HepG2 (cell line): ENCODE results near the gene BATF2. TPM values are rescaled to one million over a fixed set of nuclear protein-coding genes. Genes with fewer than 3 reads are reported as not detected.

Experiments used
- AGO1 ChIP-seq: fragments of 200-400 bp; formaldehyde crosslinking; IDR thresholded peaks from 2 replicates; pipeline ENCODE4 v1.6.1; 2017; ENCODE audit warnings: mild to moderate bottlenecking, low read depth, low read length, moderate library complexity; ENCODE audit not compliant: poor library complexity, severe bottlenecking
- CBX1 ChIP-seq: IDR thresholded peaks from one replicate; pipeline ENCODE4 v1.6.1; 2016; ENCODE audit warnings: antibody characterized with exemption, low read depth
- FOXK2 ChIP-seq: fragments of 450-650 bp; IDR thresholded peaks from 2 replicates; pipeline ENCODE4 v1.6.1; 2016
- HOXA9 ChIP-seq: sonication (generic); formaldehyde crosslinking; IDR thresholded peaks from 2 replicates; pipeline ENCODE4 v1.8.1; 2022; ENCODE audit warnings: missing genetic modification reagents, mild to moderate bottlenecking, moderate library complexity, borderline replicate concordance
- KLF15 ChIP-seq: sonication (generic); formaldehyde crosslinking; IDR thresholded peaks from 2 replicates; pipeline ENCODE4 v1.8.1; 2023; ENCODE audit warnings: borderline replicate concordance, mild to moderate bottlenecking, inconsistent platforms, missing genetic modification reagents, mixed read lengths
- LCORL ChIP-seq, 2 experiments: fragments of 450-650 bp in 1 of 2; sonication (generic) in 1 of 2; formaldehyde crosslinking in 1 of 2; IDR thresholded peaks; 2 replicates each; pipeline versions ENCODE4 v1.5.0 to v1.6.1; 2017 to 2020; ENCODE audit warnings: antibody characterized with exemption in 1 of 2, missing genetic modification reagents in 1 of 2
- NCOR1 ChIP-seq: fragments of 200-600 bp; sonication (generic); IDR thresholded peaks from 2 replicates; pipeline ENCODE4 v1.7.0; 2017; ENCODE audit warnings: antibody characterized with exemption, low read length, borderline replicate concordance
- NFE2L1 ChIP-seq: sonication (generic); formaldehyde crosslinking; IDR thresholded peaks from 2 replicates; pipeline ENCODE4 v1.4.0; 2020; ENCODE audit warnings: missing genetic modification reagents, mild to moderate bottlenecking, borderline replicate concordance
- NR2F2 ChIP-seq: IDR thresholded peaks from 2 replicates; pipeline ENCODE4 v1.6.1; 2012; ENCODE audit warnings: low read depth, inconsistent platforms, borderline replicate concordance
- PAX8 ChIP-seq: sonication (generic); formaldehyde crosslinking; IDR thresholded peaks from 2 replicates; pipeline ENCODE4 v1.8.0; 2022; ENCODE audit warnings: mild to moderate bottlenecking, missing genetic modification reagents, borderline replicate concordance
- SMC3 ChIP-seq: IDR thresholded peaks from 2 replicates; pipeline ENCODE4 v1.6.1; 2011; ENCODE audit warnings: low read length, improper control_type of control experiment
- STAG1 ChIP-seq: sonication (generic); formaldehyde crosslinking; IDR thresholded peaks from 2 replicates; pipeline ENCODE4 v1.4.0; 2020; ENCODE audit warnings: missing genetic modification reagents
- TEAD3 ChIP-seq: optimal IDR thresholded peaks from 2 replicates; pipeline ENCODE3; 2016; ENCODE audit warnings: borderline replicate concordance
- U2AF2 ChIP-seq: fragments of 200-400 bp; formaldehyde crosslinking; IDR thresholded peaks from 2 replicates; pipeline ENCODE4 v1.6.1; 2017; ENCODE audit warnings: low read depth, mild to moderate bottlenecking, low read length
- ZBTB8A ChIP-seq: sonication (generic); formaldehyde crosslinking; IDR thresholded peaks from 2 replicates; pipeline ENCODE4 v1.4.0; 2020; ENCODE audit warnings: mild to moderate bottlenecking, low read depth, missing genetic modification reagents, borderline replicate concordance
- ZNF614 ChIP-seq: IDR thresholded peaks from 2 replicates; pipeline ENCODE4 v1.6.1; 2018; ENCODE audit warnings: missing biosample characterization, missing genetic modification reagents, inconsistent platforms, borderline replicate concordance
- polyA plus RNA-seq, 8 experiments: library from polyadenylated mRNA; depleted of rRNA in 3 of 8; stranded (reverse) in 7 of 8; unstranded in 1 of 8; fragments of >200 nt; fragmentation: Illumina TruSeq in 4 of 8; extraction: Trizol in 4 of 8; gene quantifications; 2 replicates each; pipeline versions ENCODE4 v1.2.1 to v1.2.3, GENCODE V29; 2011 to 2016; ENCODE audit warnings: low read depth in 4 of 8, missing spikeins in 1 of 8, mixed read lengths in 1 of 8; ENCODE audit not compliant: insufficient read depth in 1 of 8
- total RNA-seq, 5 experiments: library from RNA; depleted of rRNA; stranded (reverse); fragments of >200 nt; fragmentation: Illumina TruSeq; extraction: Trizol; gene quantifications; 2 replicates each; pipeline ENCODE4 v1.2.3, GENCODE V29; 2016; ENCODE audit warnings: low read depth in 1 of 5
- TF ChIP-seq, protein P1 (sequence below): fragments of 450-650 bp; IDR thresholded peaks from 2 replicates; pipeline ENCODE4 v1.6.1; 2016
- TF ChIP-seq, protein P2 (sequence below): IDR thresholded peaks from 2 replicates; pipeline ENCODE4 v1.6.1; 2012; ENCODE audit warnings: low read length, improper control_type of control experiment
- TF ChIP-seq, protein P3 (sequence below): sonication (generic); formaldehyde crosslinking; IDR thresholded peaks from 2 replicates; pipeline ENCODE4 v1.4.0; 2020; ENCODE audit warnings: mild to moderate bottlenecking, missing genetic modification reagents, borderline replicate concordance
- TF ChIP-seq, protein P4 (sequence below): IDR thresholded peaks from 2 replicates; pipeline ENCODE4 v1.6.1; 2012; ENCODE audit warnings: low read depth, low read length, improper control_type of control experiment
- TF ChIP-seq, protein P5 (sequence below): sonication (generic); formaldehyde crosslinking; IDR thresholded peaks from 2 replicates; pipeline ENCODE4 v1.5.1; 2020; ENCODE audit warnings: mild to moderate bottlenecking, missing genetic modification reagents, borderline replicate concordance

BATF2 gene
- total and polyA plus RNA-seq, 2 of the 13 experiments (the other 11 are each of a cell fraction or from before 2014, with no cell fraction given): 2.8 to 3.9 TPM

DNA sequence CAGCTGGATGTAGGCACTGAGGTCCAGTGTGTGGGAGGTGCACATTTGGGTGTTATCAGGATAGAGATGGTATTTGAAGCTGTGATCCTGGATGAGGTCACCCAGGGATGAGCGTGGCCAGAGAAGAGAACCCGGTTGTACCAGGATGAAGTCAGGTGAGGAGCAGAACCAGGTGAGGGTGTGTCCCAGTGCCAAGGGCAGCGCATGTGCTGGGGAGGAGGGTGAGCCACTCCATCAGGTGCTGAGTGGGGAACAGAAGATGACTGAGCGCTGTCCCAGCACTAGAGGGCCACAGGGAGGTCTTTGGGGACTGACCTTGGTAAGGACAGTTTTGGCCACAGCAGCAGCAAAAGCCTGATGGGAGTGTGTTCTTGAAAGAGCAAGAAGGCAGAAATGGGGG is 19.9 kb upstream of the BATF2 start (continued):
- TF ChIP-seq KLF15 (CRISPR knock-in tag) (no peak), ZNF614 (CRISPR knock-in tag) (no peak), TEAD3 (no peak), NCOR1 (no peak), CBX1 (no peak), FOXK2 (no peak), AGO1 (no peak), SMC3 (peak; percentile 2; the same call in 1 of the 2 replicates), LCORL (IDR thresholded peaks at IDR 0.05) (no peak), LCORL (CRISPR knock-in tag; IDR thresholded peaks at IDR 0.05) (no peak), ZBTB8A (no peak), NR2F2 (no peak), U2AF2 (no peak), NFE2L1 (no peak), HOXA9 (no peak), STAG1 (CRISPR knock-in tag) (peak; percentile 48; the same call in 1 of the 2 replicates), PAX8 (CRISPR knock-in tag) (no peak)
- TF ChIP-seq, protein P1, sequence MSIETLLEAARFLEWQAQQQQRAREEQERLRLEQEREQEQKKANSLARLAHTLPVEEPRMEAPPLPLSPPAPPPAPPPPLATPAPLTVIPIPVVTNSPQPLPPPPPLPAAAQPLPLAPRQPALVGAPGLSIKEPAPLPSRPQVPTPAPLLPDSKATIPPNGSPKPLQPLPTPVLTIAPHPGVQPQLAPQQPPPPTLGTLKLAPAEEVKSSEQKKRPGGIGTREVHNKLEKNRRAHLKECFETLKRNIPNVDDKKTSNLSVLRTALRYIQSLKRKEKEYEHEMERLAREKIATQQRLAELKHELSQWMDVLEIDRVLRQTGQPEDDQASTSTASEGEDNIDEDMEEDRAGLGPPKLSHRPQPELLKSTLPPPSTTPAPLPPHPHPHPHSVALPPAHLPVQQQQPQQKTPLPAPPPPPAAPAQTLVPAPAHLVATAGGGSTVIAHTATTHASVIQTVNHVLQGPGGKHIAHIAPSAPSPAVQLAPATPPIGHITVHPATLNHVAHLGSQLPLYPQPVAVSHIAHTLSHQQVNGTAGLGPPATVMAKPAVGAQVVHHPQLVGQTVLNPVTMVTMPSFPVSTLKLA: no peak
- TF ChIP-seq, protein P2, sequence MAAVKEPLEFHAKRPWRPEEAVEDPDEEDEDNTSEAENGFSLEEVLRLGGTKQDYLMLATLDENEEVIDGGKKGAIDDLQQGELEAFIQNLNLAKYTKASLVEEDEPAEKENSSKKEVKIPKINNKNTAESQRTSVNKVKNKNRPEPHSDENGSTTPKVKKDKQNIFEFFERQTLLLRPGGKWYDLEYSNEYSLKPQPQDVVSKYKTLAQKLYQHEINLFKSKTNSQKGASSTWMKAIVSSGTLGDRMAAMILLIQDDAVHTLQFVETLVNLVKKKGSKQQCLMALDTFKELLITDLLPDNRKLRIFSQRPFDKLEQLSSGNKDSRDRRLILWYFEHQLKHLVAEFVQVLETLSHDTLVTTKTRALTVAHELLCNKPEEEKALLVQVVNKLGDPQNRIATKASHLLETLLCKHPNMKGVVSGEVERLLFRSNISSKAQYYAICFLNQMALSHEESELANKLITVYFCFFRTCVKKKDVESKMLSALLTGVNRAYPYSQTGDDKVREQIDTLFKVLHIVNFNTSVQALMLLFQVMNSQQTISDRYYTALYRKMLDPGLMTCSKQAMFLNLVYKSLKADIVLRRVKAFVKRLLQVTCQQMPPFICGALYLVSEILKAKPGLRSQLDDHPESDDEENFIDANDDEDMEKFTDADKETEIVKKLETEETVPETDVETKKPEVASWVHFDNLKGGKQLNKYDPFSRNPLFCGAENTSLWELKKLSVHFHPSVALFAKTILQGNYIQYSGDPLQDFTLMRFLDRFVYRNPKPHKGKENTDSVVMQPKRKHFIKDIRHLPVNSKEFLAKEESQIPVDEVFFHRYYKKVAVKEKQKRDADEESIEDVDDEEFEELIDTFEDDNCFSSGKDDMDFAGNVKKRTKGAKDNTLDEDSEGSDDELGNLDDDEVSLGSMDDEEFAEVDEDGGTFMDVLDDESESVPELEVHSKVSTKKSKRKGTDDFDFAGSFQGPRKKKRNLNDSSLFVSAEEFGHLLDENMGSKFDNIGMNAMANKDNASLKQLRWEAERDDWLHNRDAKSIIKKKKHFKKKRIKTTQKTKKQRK: no peak
- TF ChIP-seq, protein P3, sequence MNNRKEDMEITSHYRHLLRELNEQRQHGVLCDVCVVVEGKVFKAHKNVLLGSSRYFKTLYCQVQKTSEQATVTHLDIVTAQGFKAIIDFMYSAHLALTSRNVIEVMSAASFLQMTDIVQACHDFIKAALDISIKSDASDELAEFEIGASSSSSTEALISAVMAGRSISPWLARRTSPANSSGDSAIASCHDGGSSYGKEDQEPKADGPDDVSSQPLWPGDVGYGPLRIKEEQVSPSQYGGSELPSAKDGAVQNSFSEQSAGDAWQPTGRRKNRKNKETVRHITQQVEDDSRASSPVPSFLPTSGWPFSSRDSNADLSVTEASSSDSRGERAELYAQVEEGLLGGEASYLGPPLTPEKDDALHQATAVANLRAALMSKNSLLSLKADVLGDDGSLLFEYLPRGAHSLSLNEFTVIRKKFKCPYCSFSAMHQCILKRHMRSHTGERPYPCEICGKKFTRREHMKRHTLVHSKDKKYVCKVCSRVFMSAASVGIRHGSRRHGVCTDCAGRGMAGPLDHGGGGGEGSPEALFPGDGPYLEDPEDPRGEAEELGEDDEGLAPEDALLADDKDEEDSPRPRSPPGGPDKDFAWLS: no peak
- TF ChIP-seq, protein P4, sequence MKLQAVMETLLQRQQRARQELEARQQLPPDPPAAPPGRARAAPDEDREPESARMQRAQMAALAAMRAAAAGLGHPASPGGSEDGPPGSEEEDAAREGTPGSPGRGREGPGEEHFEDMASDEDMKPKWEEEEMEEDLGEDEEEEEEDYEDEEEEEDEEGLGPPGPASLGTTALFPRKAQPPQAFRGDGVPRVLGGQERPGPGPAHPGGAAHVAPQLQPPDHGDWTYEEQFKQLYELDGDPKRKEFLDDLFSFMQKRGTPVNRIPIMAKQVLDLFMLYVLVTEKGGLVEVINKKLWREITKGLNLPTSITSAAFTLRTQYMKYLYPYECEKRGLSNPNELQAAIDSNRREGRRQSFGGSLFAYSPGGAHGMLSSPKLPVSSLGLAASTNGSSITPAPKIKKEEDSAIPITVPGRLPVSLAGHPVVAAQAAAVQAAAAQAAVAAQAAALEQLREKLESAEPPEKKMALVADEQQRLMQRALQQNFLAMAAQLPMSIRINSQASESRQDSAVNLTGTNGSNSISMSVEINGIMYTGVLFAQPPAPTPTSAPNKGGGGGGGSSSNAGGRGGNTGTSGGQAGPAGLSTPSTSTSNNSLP: no peak
- TF ChIP-seq, protein P5, sequence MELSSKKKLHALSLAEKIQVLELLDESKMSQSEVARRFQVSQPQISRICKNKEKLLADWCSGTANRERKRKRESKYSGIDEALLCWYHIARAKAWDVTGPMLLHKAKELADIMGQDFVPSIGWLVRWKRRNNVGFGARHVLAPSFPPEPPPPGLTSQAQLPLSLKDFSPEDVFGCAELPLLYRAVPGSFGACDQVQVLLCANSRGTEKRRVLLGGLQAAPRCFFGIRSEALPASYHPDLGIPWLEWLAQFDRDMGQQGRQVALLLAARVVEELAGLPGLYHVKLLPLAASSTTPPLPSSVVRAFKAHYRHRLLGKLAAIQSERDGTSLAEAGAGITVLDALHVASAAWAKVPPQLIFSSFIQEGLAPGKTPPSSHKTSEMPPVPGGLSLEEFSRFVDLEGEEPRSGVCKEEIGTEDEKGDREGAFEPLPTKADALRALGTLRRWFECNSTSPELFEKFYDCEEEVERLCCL (CRISPR knock-in tag): no peak
